Endodermal cell (in vitro differentiated cells): ENCODE data around the gene CSPG4. TPM values are rescaled to one million over a fixed set of nuclear protein-coding genes. Genes with fewer than 3 reads are reported as not detected.

Experiments
- DNase-seq: peaks from one replicate; pipeline ENCODE4 v3.0.0-alpha.2; 2017
- H3K27ac ChIP-seq: 2 replicates; pipeline ENCODE4 v1.5.1; 2013; ENCODE audit warnings: mild to moderate bottlenecking, low read depth, low read length, moderate library complexity
- H3K27me3 ChIP-seq: 2 replicates; pipeline ENCODE4 v1.6.1; 2013; ENCODE audit warnings: mild to moderate bottlenecking, low read length, moderate library complexity; ENCODE audit not compliant: insufficient read depth, control insufficient read depth, poor library complexity, severe bottlenecking
- H3K36me3 ChIP-seq: 2 replicates; pipeline ENCODE4 v1.7.0; 2013; ENCODE audit warnings: mild to moderate bottlenecking, low read length, moderate library complexity; ENCODE audit not compliant: control insufficient read depth, insufficient read depth
- H3K4me1 ChIP-seq: one replicate; pipeline ENCODE4 v1.7.0; 2013; ENCODE audit warnings: low read length; ENCODE audit not compliant: control insufficient read depth, insufficient read depth
- H3K4me3 ChIP-seq: 2 replicates; pipeline ENCODE4 v1.5.1; 2013; ENCODE audit warnings: mild to moderate bottlenecking, low read length, moderate library complexity
- H3K9ac ChIP-seq: 2 replicates; pipeline ENCODE4 v1.6.1; 2013; ENCODE audit warnings: mild to moderate bottlenecking, low read length, moderate library complexity; ENCODE audit not compliant: poor library complexity, severe bottlenecking; ENCODE audit errors: extremely low read depth
- H3K9me3 ChIP-seq: 2 replicates; pipeline ENCODE4 v1.6.1; 2013; ENCODE audit warnings: mild to moderate bottlenecking, low read length, moderate library complexity; ENCODE audit not compliant: control insufficient read depth
- H3K27ac Mint-ChIP-seq: 2 replicates; pipeline ENCODE4 v1.8.0; 2020; ENCODE audit warnings: mixed read lengths
- H3K27me3 Mint-ChIP-seq: 2 replicates; pipeline ENCODE4 v1.8.0; 2021; ENCODE audit warnings: mild to moderate bottlenecking, mixed read lengths; ENCODE audit not compliant: insufficient read depth
- H3K36me3 Mint-ChIP-seq: 2 replicates; pipeline ENCODE4 v1.8.0; 2020; ENCODE audit warnings: low read depth, mixed read lengths
- H3K4me1 Mint-ChIP-seq: 2 replicates; pipeline ENCODE4 v1.8.0; 2020; ENCODE audit warnings: mixed read lengths
- H3K4me3 Mint-ChIP-seq: 2 replicates; pipeline ENCODE4 v1.8.0; 2020; ENCODE audit warnings: mild to moderate bottlenecking, moderate library complexity, mixed read lengths
- H3K9me3 Mint-ChIP-seq: 2 replicates; pipeline ENCODE4 v1.8.0; 2020; ENCODE audit warnings: mild to moderate bottlenecking, mixed read lengths
- CTCF ChIP-seq: fragments of 200-600 bp; sonication (generic); conservative IDR thresholded peaks from 2 replicates; pipeline ENCODE4 v1.5.0; 2021; ENCODE audit warnings: antibody characterized with exemption, mild to moderate bottlenecking
- WGBS, 2 experiments: methylation state at CpG; one replicate each; pipeline versions ENCODE4 v1.1.5 to v1.1.7; 2013; ENCODE audit warnings: missing lambda C conversion rate in 2 of 2, mixed read lengths in 1 of 2; ENCODE audit not compliant: insufficient coverage in 1 of 2, insufficient read length in 1 of 2; 5-methylcytosine and 5-hydroxymethylcytosine counted together
- total RNA-seq, 2 donors: library from RNA; stranded (reverse); fragmentation: NEBNext Ultra II Directional in 1 of 2; extraction: Animal tissue kit (Norgen Biotek cat#: 25700) in 1 of 2; gene quantifications; 2 replicates in 1 of 2; 3 replicates in 1 of 2; pipeline ENCODE4 v1.2.1, GENCODE V29; 2021

The CSPG4 gene
- total RNA-seq, 2 donors from 2014 or later: 1.8 to 3.3 TPM

- Histone ChIP-seq H3K36me3 (no peaks in the 10 kb centered on the region), H3K9me3 (no peaks in the 10 kb centered on the region), H3K27ac (no peak overlapping the region), H3K9ac (no peak overlapping the region), H3K27me3 (no peaks in the 10 kb centered on the region), H3K4me1 (no peaks in the 10 kb centered on the region), H3K4me3 (no peak overlapping the region)
- Mint-ChIP-seq H3K4me1 (peaks cover 6% of the 10 kb centered on the region), H3K27me3 (peaks cover 3% of the 10 kb centered on the region), H3K36me3 (no peaks in the 10 kb centered on the region), H3K4me3 (no peak overlapping the region), H3K27ac (no peak overlapping the region), H3K9me3 (no peaks in the 10 kb centered on the region)
- TF ChIP-seq CTCF: no peak
- WGBS, 2 experiments: 94 to 95% methylated on average over 23 to 26 of the region's 26 CpGs
- no peak for DNase-seq
Measured at GRCh38 chr15:75688831-75689230, 23.8 kb downstream of the CSPG4 start.

GRCh38 chr15:75688278-75688557, 24.4 kb downstream of the CSPG4 start:
- no peaks in the 10 kb centered on the region for H3K36me3 Mint-ChIP-seq
- H3K4me1 ChIP-seq: no peaks in the 10 kb centered on the region
- no peak for TF ChIP-seq CTCF

GRCh38 chr15:75687486-75688277, 25.0 kb downstream of the CSPG4 start:
- 94 to 95% methylated on average over 41 to 44 of the region's 44 CpGs for WGBS, 2 experiments
- Mint-ChIP-seq H3K9me3 (no peaks in the 10 kb centered on the region), H3K36me3 (no peaks in the 10 kb centered on the region), H3K4me1 (peaks cover 1% of the 10 kb centered on the region), H3K27me3 (peaks cover 3% of the 10 kb centered on the region), H3K4me3 (no peak overlapping the region), H3K27ac (no peak overlapping the region)
- no peak for TF ChIP-seq CTCF
- no peak for DNase-seq
- Histone ChIP-seq H3K27me3 (no peaks in the 10 kb centered on the region), H3K27ac (no peak overlapping the region), H3K36me3 (no peaks in the 10 kb centered on the region), H3K4me1 (no peaks in the 10 kb centered on the region), H3K9ac (no peak overlapping the region), H3K4me3 (no peak overlapping the region), H3K9me3 (no peaks in the 10 kb centered on the region)

More at GRCh38 chr15:75688278-75688557, 24.4 kb downstream of the CSPG4 start:
- peaks cover 3% of the 10 kb centered on the region for H3K27me3 Mint-ChIP-seq
- Histone ChIP-seq H3K27me3 (no peaks in the 10 kb centered on the region), H3K9ac (no peak overlapping the region), H3K27ac (no peak overlapping the region), H3K4me3 (no peak overlapping the region), H3K36me3 (no peaks in the 10 kb centered on the region), H3K9me3 (no peaks in the 10 kb centered on the region)
- 91 to 96% methylated on average over 7 of the region's 7 CpGs for WGBS, 2 experiments
- no peaks in the 10 kb centered on the region for H3K9me3 Mint-ChIP-seq
- H3K4me3 Mint-ChIP-seq: no peak overlapping the region
- DNase-seq: no peak
- H3K4me1 Mint-ChIP-seq: peaks cover 1% of the 10 kb centered on the region
- H3K27ac Mint-ChIP-seq: no peak overlapping the region
